B cell (primary cell): ENCODE data around the gene USP37.

Experiments used
- CTCF ChIP-seq: fragments of 200-600 bp; IDR thresholded peaks from one replicate; pipeline ENCODE4 v1.8.0; 2022; ENCODE audit warnings: antibody characterized with exemption, mild to moderate bottlenecking
- EZH2 ChIP-seq: IDR thresholded peaks from 2 replicates; pipeline ENCODE4 v1.6.1; 2012; ENCODE audit warnings: borderline replicate concordance, low read depth, mild to moderate bottlenecking, moderate library complexity, low read length; ENCODE audit not compliant: insufficient read depth, poor library complexity, severe bottlenecking

GRCh38 chr2:218400930-218401881 is 166.9 kb downstream of the USP37 start:
- TF ChIP-seq EZH2 (no peak), CTCF (no peak)
